Breast epithelium (tissue), 4 donors: ENCODE data around the gene GMFB. TPM values are rescaled to one million over a fixed set of nuclear protein-coding genes. Genes with fewer than 3 reads are reported as not detected.

Source experiments
- DNase-seq, 2 donors: peaks; one replicate each; pipeline ENCODE4 v3.0.0-alpha.2; 2019; ENCODE audit warnings: low spot score in 2 of 2
- H3K27ac ChIP-seq, 2 donors: fragments of 200-600 bp; sonication (generic) in 1 of 2; one replicate each; pipeline ENCODE4 v1.5.1; 2016 to 2019; ENCODE audit warnings: mild to moderate bottlenecking in 1 of 2
- H3K27me3 ChIP-seq, 2 donors: fragments of 200-600 bp; sonication (generic) in 1 of 2; one replicate each; pipeline versions ENCODE4 v1.5.1 to v1.6.0; 2017 to 2019; ENCODE audit warnings: control low read depth in 1 of 2, mild to moderate bottlenecking in 1 of 2
- H3K36me3 ChIP-seq: fragments of 200-600 bp; one replicate; pipeline ENCODE4 v1.5.1; 2019
- H3K4me1 ChIP-seq, 2 donors: fragments of 200-600 bp; sonication (generic); one replicate each; pipeline ENCODE4 v1.5.1; 2016 to 2019; ENCODE audit warnings: control low read depth in 1 of 2
- H3K4me3 ChIP-seq, 3 donors: fragments of 200-600 bp; sonication (generic); 1 replicate in 2 of 3; 2 replicates in 1 of 3; pipeline ENCODE4 v1.5.1; 2016 to 2019; ENCODE audit warnings: mild to moderate bottlenecking in 3 of 3, moderate library complexity in 2 of 3
- H3K9me3 ChIP-seq, 2 donors: fragments of 200-600 bp; sonication (generic) in 1 of 2; one replicate each; pipeline ENCODE4 v1.5.1; 2016 to 2019; ENCODE audit warnings: control low read depth in 1 of 2
- POLR2A ChIP-seq: fragments of 450-650 bp; IDR thresholded peaks from one replicate; pipeline ENCODE4 v1.6.1; 2016; ENCODE audit warnings: antibody characterized with exemption, mild to moderate bottlenecking, moderate library complexity
- POLR2AphosphoS5 ChIP-seq, 3 donors: sonication (generic); formaldehyde crosslinking; IDR thresholded peaks; one replicate each; pipeline ENCODE4 v1.6.1; 2017; ENCODE audit warnings: antibody characterized with exemption in 3 of 3
- intact Hi-C: fragments of 100-400 bp; cut with DNase I; formaldehyde crosslinking; loops from one replicate; pipeline ENCODE4 v1.15.1; 2023; ENCODE audit warnings: low total_unique reads
- total RNA-seq, 3 donors: library from RNA; depleted of rRNA; stranded (reverse); fragments of >200 nt; gene quantifications; one replicate each; pipeline ENCODE4 v1.1.0, GENCODE V29; 2016
- TF ChIP-seq, protein P1 (sequence below), 3 donors: fragments of 450-650 bp; IDR thresholded peaks; one replicate each; pipeline ENCODE4 v1.5.1; 2016 to 2017; ENCODE audit warnings: antibody characterized with exemption in 3 of 3, mild to moderate bottlenecking in 3 of 3, moderate library complexity in 3 of 3

GMFB gene
- total RNA-seq, 3 donors from 2014 or later: 43.3 to 82.5 (median 64.6) TPM

DNA sequence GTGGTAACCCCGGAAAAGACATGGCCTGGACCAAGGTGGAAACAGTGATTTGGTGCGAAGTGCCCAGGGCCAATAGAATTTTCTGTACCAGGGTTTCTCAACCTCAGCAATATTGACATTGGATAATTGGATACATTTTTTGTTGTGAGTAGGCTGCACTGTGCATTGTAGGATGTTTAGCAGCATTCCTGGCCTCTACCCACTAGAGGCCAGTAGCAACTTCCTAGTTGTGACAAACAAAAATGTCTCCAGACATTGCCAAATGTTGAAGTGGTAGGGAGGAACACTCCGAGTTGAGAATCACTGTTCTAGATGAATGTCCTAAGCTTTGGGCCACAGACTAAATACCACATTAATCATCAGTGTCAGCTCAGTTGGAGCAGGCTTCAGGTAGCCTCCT lies 14.7 kb upstream of the GMFB start:
- H3K27me3 ChIP-seq: no peaks in the 10 kb centered on the region
- intact Hi-C loops: no loop called here
- H3K4me1 ChIP-seq: no peaks in the 10 kb centered on the region
- TF ChIP-seq, protein P1, sequence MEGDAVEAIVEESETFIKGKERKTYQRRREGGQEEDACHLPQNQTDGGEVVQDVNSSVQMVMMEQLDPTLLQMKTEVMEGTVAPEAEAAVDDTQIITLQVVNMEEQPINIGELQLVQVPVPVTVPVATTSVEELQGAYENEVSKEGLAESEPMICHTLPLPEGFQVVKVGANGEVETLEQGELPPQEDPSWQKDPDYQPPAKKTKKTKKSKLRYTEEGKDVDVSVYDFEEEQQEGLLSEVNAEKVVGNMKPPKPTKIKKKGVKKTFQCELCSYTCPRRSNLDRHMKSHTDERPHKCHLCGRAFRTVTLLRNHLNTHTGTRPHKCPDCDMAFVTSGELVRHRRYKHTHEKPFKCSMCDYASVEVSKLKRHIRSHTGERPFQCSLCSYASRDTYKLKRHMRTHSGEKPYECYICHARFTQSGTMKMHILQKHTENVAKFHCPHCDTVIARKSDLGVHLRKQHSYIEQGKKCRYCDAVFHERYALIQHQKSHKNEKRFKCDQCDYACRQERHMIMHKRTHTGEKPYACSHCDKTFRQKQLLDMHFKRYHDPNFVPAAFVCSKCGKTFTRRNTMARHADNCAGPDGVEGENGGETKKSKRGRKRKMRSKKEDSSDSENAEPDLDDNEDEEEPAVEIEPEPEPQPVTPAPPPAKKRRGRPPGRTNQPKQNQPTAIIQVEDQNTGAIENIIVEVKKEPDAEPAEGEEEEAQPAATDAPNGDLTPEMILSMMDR (IDR thresholded peaks at IDR 0.05): no peak
- no peak for TF ChIP-seq POLR2A
- TF ChIP-seq POLR2AphosphoS5 (IDR thresholded peaks at IDR 0.05): no peak
- no peak overlapping the region for H3K4me3 ChIP-seq
- no peaks in the 10 kb centered on the region for H3K9me3 ChIP-seq
- no peak overlapping the region for H3K27ac ChIP-seq
- H3K36me3 ChIP-seq: no peaks in the 10 kb centered on the region
- no peak for DNase-seq

GRCh38 chr14:54502602-54503001 lies 13.8 kb upstream of the GMFB start:
- intact Hi-C loops: no loop called here
- H3K27me3 ChIP-seq: no peaks in the 10 kb centered on the region
- TF ChIP-seq POLR2A (no peak), POLR2AphosphoS5 (IDR thresholded peaks at IDR 0.05) (no peak)
- TF ChIP-seq, protein P1 (IDR thresholded peaks at IDR 0.05): no peak

GRCh38 chr14:54501480-54501879 lies 12.7 kb upstream of the GMFB start:
- Histone ChIP-seq H3K27me3 (no peaks in the 10 kb centered on the region), H3K9me3 (no peaks in the 10 kb centered on the region), H3K27ac (no peak overlapping the region), H3K4me1 (no peaks in the 10 kb centered on the region), H3K36me3 (no peaks in the 10 kb centered on the region), H3K4me3 (no peak overlapping the region)
- no peak for DNase-seq
- TF ChIP-seq POLR2A: no peak
- no peak for TF ChIP-seq POLR2AphosphoS5 (IDR thresholded peaks at IDR 0.05)
- TF ChIP-seq, protein P1 (IDR thresholded peaks at IDR 0.05): no peak
- intact Hi-C loops: no loop called here

More at GRCh38 chr14:54502602-54503001, 13.8 kb upstream of the GMFB start:
- no peak overlapping the region for H3K27ac ChIP-seq
- H3K4me3 ChIP-seq: no peak overlapping the region
- no peaks in the 10 kb centered on the region for H3K4me1 ChIP-seq
- H3K36me3 ChIP-seq: no peaks in the 10 kb centered on the region
- DNase-seq: no peak
- H3K9me3 ChIP-seq: no peaks in the 10 kb centered on the region

GRCh38 chr14:54500744-54501143 lies 12.0 kb upstream of the GMFB start:
- intact Hi-C loops: no loop called here
- H3K4me3 ChIP-seq: no peak overlapping the region

DNA sequence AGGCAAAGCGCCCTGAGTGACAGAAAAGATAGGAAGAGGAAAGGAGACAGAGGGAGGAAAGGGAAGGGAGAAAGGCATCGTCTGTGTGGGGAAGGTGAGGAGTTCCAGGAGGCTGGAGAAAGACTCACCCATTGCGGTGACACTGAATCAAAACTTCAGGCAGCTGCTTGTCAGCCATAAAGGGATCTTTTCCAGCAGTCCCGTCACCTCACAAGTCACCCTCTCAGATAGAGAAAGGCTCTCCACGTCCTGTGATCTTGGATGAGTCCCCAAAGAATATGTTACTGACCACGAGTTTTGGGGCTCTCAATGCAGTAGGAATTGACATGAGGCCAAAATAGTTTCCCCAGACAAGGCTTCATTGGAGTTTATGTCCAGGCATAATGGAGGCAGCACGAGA lies 9.8 kb upstream of the GMFB start:
- H3K36me3 ChIP-seq: no peaks in the 10 kb centered on the region
- no peak for DNase-seq
- H3K4me3 ChIP-seq: no peak overlapping the region
- no peaks in the 10 kb centered on the region for H3K27me3 ChIP-seq
- no peak overlapping the region for H3K27ac ChIP-seq
- no peaks in the 10 kb centered on the region for H3K4me1 ChIP-seq
- intact Hi-C loops: no loop called here
- TF ChIP-seq, protein P1 (IDR thresholded peaks at IDR 0.05): no peak
- TF ChIP-seq POLR2AphosphoS5 (IDR thresholded peaks at IDR 0.05) (no peak), POLR2A (no peak)
- no peaks in the 10 kb centered on the region for H3K9me3 ChIP-seq

More at GRCh38 chr14:54500744-54501143, 12.0 kb upstream of the GMFB start:
- Histone ChIP-seq H3K9me3 (no peaks in the 10 kb centered on the region), H3K36me3 (no peaks in the 10 kb centered on the region), H3K27ac (no peak overlapping the region), H3K27me3 (no peaks in the 10 kb centered on the region), H3K4me1 (no peaks in the 10 kb centered on the region)
- TF ChIP-seq, protein P1 (IDR thresholded peaks at IDR 0.05): no peak
- TF ChIP-seq POLR2AphosphoS5 (IDR thresholded peaks at IDR 0.05) (no peak), POLR2A (no peak)
- no peak for DNase-seq
